Activated CD4-positive, alpha-beta T cell treated with anti-CD3 and anti-CD28 coated beads, Interleukin-2, amount 50 U/mL, for 24 hours (primary cell): Measurements from ENCODE around the gene UBE2E1.

Experiments
- DNase-seq, 2 donors: peaks; one replicate each; pipeline ENCODE4 v3.0.0-alpha.2; 2020; ENCODE audit warnings: low read depth in 1 of 2, low spot score in 1 of 2

The UBE2E1 gene

GRCh38 chr3:23805633-23806533, at the start of gene UBE2E1:
Gene UBE2E1, plus strand, starts transcription at chr3:23805955. Its CDS starts 1,315 bp downstream, at chr3:23807270.
- DNase-seq = peak; percentile 34 to 46

GRCh38 chr3:23756206-23756840, 49.4 kb upstream of the UBE2E1 start:
- no peak for DNase-seq

GRCh38 chr3:23758253-23758838, 47.4 kb upstream of the UBE2E1 start:
- no peak for DNase-seq

GRCh38 chr3:23760325-23760724, 45.4 kb upstream of the UBE2E1 start:
- no peak for DNase-seq

- no peak for DNase-seq
These were observed 44.8 kb upstream of the UBE2E1 start for GRCh38 chr3:23760871-23761373.

GRCh38 chr3:23761440-23761896, 44.3 kb upstream of the UBE2E1 start:
- no peak for DNase-seq

GRCh38 chr3:23762214-23762613, 43.5 kb upstream of the UBE2E1 start:
- no peak for DNase-seq

GRCh38 chr3:23762759-23763477, 42.8 kb upstream of the UBE2E1 start:
- no peak for DNase-seq

GRCh38 chr3:23764407-23764806, 41.3 kb upstream of the UBE2E1 start:
- no peak for DNase-seq

- DNase-seq = no peak
These were observed 38.2 kb upstream of the UBE2E1 start for GRCh38 chr3:23767546-23767945.

- no peak for DNase-seq
These were observed 30.4 kb upstream of the UBE2E1 start for GRCh38 chr3:23775254-23775909.

GRCh38 chr3:23776352-23776891, 29.3 kb upstream of the UBE2E1 start:
- no peak for DNase-seq

- DNase-seq = no peak
These were observed 27.3 kb upstream of the UBE2E1 start for GRCh38 chr3:23778446-23778845.

- no peak for DNase-seq
These were observed 25.9 kb upstream of the UBE2E1 start for GRCh38 chr3:23779841-23780240.

GRCh38 chr3:23781051-23781450, 24.7 kb upstream of the UBE2E1 start:
- DNase-seq = no peak

- DNase-seq = no peak
These were observed 23.9 kb upstream of the UBE2E1 start for GRCh38 chr3:23781871-23782270.

- DNase-seq = no peak
These were observed 20.6 kb upstream of the UBE2E1 start for GRCh38 chr3:23785097-23785645.

GRCh38 chr3:23785882-23786281, 19.9 kb upstream of the UBE2E1 start:
- no peak for DNase-seq

GRCh38 chr3:23791678-23792077, 14.1 kb upstream of the UBE2E1 start:
- no peak for DNase-seq

- no peak for DNase-seq
These were observed 12.1 kb upstream of the UBE2E1 start for GRCh38 chr3:23793528-23794134.
